ENCODE measurements around the gene EIF4G1.

Gene EIF4G1

GRCh38 chr3:184308744-184309143 lies 5.7 kb upstream of the EIF4G1 start:
- DNase-seq = no peak

- DNase-seq = no peak
These were observed 2.8 kb upstream of the EIF4G1 start for GRCh38 chr3:184311633-184312032.

- DNase-seq = peak; percentile 65
These were observed 515 bp downstream of the EIF4G1 start for GRCh38 chr3:184314700-184315542.

GRCh38 chr3:184315543-184315867 lies 1.1 kb downstream of the EIF4G1 start:
- DNase-seq = no peak

- no peak for DNase-seq
These were observed 1.7 kb downstream of the EIF4G1 start for GRCh38 chr3:184315871-184316661.

GRCh38 chr3:184316792-184317191 lies 2.4 kb downstream of the EIF4G1 start:
- no peak for DNase-seq

GRCh38 chr3:184317201-184317600 lies 2.8 kb downstream of the EIF4G1 start:
- DNase-seq = no peak

GRCh38 chr3:184320104-184320445 lies 5.7 kb downstream of the EIF4G1 start:
- peak; percentile 99 for DNase-seq

- no peak for DNase-seq
These were observed 7.3 kb downstream of the EIF4G1 start for GRCh38 chr3:184321666-184322065.

- DNase-seq = no peak
These were observed 8.5 kb downstream of the EIF4G1 start for GRCh38 chr3:184322731-184323487.

GRCh38 chr3:184323696-184324095 lies 9.3 kb downstream of the EIF4G1 start:
- DNase-seq = no peak

- DNase-seq = no peak
These were observed 10.9 kb downstream of the EIF4G1 start for GRCh38 chr3:184325269-184325668.

- no peak for DNase-seq
These were observed 11.4 kb downstream of the EIF4G1 start for GRCh38 chr3:184325715-184326369.

GRCh38 chr3:184327171-184327570 lies 12.8 kb downstream of the EIF4G1 start:
- DNase-seq = no peak

GRCh38 chr3:184328516-184328915 lies 14.1 kb downstream of the EIF4G1 start:
- no peak for DNase-seq

GRCh38 chr3:184332370-184333090 lies 18.1 kb downstream of the EIF4G1 start:
- no peak for DNase-seq

GRCh38 chr3:184333190-184333589 lies 18.8 kb downstream of the EIF4G1 start:
- DNase-seq = no peak

GRCh38 chr3:184333700-184334099 lies 19.3 kb downstream of the EIF4G1 start:
- no peak for DNase-seq

- DNase-seq = no peak
These were observed 20.2 kb downstream of the EIF4G1 start for GRCh38 chr3:184334470-184335158.

- DNase-seq = peak; percentile 38
These were observed 20.9 kb downstream of the EIF4G1 start for GRCh38 chr3:184335291-184335660.

- peak; percentile 87 for DNase-seq
These were observed 21.5 kb downstream of the EIF4G1 start for GRCh38 chr3:184335661-184336546.
